ENCODE results near the gene DLX4.

The DLX4 gene

GRCh38 chr17:49987681-49988441 lies 18.9 kb downstream of the DLX4 start:
- peak; percentile 40 for DNase-seq (ENCODE audit: low read depth)

- no peak for DNase-seq (ENCODE audit: low read depth)
Observed at GRCh38 chr17:49989518-49989880, 20.5 kb downstream of the DLX4 start.

DNA sequence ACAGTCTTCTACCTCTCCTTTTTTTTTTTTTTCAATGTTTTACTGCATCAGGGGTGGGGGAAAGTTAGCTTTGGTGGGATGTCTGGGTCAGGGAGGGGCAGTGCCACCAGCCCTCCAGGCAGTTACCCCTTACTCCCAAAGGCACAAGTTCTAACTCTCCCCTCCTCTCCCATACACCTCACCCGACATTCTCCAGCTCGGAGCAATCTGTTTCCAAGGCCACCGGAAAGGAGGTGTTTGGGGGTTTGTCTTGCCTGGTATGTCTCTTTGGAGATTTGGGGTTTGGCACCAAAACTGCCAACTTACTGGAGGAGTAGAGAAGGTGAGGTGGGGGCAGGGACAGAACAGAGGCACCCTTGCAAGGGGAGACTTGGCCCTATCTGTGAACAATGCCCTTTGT lies 21.3 kb downstream of the DLX4 start:
- DNase-seq (ENCODE audit: low read depth), result no peak

- DNase-seq (ENCODE audit: low read depth), result no peak
Observed at GRCh38 chr17:49990921-49991320, 21.9 kb downstream of the DLX4 start.

GRCh38 chr17:49991409-49991808 lies 22.4 kb downstream of the DLX4 start:
- no peak for DNase-seq (ENCODE audit: low read depth)

GRCh38 chr17:49992191-49992932 lies 23.4 kb downstream of the DLX4 start:
- DNase-seq (ENCODE audit: low read depth), result no peak

GRCh38 chr17:49992933-49993422 lies 24.0 kb downstream of the DLX4 start:
- no peak for DNase-seq (ENCODE audit: low read depth)

- DNase-seq (ENCODE audit: low read depth), result no peak
Observed at GRCh38 chr17:49993423-49994060, 24.6 kb downstream of the DLX4 start.

DNA sequence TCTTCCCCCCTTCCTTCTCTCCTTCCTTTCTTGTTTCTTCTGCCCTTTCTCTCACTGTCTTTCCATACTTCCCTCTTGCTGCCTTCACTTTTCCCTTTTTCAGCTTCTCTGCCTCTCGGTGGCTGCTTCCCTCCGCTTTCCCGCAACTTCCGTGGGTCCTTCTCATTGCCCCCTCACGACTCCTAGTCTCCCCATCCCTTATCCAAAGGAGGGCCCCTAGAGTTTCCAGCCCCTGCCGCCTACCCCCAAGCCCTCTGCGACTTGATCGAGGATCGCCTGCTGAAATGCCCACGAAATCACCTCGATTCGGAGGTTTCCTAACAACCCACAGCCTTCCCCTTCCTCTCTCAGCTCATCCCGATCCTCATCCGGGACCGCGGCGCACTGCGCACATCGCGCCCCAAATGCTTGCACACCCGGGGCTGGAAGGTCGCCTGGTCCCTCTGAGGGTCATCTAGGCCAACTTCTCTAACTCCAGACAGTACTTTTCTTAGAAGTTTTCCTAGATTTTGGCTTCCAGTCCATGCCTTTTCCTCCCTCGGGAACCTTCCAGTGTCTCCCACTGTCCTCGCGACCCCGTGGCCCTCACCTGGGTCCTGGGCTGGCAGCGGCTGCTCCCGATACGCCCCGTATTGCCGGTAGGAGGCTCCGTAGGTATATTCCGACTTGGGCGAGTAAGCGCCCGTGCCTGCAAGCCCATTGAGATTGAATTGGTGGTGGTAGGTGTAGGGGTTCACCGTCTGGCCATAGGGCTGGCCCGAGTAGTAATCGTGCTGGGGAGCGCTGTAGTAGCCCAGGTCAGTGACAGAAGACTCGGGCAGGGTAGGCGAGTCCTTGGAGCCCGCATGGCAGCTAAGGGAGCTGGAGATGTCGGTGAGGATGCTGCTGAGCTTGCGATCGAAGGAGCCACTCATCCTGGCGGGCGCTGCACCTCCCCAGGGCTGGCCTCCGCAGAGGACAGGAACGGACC lies 25.4 kb downstream of the DLX4 start:
- DNase-seq (ENCODE audit: low read depth), result no peak

- DNase-seq (ENCODE audit: low read depth), result peak; percentile 75
Observed at GRCh38 chr17:49995055-49995738, 26.2 kb downstream of the DLX4 start, which contains the start of gene DLX3. TSS of gene DLX3 (minus strand) at chr17:49995224. CDS start at chr17:49994998, 226 bp downstream.

DNA sequence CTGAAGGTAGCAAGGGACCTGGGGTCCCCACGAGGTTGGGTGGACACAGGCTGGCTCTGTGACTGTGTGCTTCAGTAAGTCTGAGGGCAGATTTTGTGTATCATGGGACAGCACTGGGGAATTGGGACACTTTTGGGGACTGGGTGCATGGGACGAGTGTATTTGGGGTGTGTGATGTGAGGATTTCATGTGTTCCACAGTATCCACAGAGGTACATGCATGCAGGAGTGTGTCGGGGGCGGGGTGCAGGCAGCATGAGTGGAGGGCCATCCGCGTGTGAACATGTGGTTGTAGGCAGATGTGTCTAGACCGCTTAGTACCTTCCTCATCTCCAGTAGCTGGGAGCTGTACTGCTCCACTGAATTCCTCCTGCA lies 27.1 kb downstream of the DLX4 start:
- DNase-seq (ENCODE audit: low read depth), result no peak

- DNase-seq (ENCODE audit: low read depth), result no peak
Observed at GRCh38 chr17:49996495-49997300, 27.7 kb downstream of the DLX4 start.

DNA sequence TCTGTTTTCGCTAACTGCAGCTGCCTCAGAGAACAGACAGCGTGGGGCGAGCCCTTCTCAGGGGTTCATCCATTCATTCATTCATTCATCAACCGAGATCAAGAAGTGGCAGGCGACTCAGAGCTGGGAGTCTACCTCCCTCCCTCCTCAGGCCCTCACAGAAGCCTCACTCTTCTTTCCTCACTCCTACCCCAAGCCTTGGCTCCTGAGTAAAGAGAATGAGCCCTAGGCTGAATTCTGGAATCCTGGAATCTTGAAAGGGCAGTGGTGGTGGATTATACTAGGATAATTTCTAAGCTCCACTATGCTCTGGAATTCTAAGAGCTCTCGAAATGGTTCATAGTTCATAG lies 28.3 kb downstream of the DLX4 start:
- DNase-seq (ENCODE audit: low read depth), result no peak

DNA sequence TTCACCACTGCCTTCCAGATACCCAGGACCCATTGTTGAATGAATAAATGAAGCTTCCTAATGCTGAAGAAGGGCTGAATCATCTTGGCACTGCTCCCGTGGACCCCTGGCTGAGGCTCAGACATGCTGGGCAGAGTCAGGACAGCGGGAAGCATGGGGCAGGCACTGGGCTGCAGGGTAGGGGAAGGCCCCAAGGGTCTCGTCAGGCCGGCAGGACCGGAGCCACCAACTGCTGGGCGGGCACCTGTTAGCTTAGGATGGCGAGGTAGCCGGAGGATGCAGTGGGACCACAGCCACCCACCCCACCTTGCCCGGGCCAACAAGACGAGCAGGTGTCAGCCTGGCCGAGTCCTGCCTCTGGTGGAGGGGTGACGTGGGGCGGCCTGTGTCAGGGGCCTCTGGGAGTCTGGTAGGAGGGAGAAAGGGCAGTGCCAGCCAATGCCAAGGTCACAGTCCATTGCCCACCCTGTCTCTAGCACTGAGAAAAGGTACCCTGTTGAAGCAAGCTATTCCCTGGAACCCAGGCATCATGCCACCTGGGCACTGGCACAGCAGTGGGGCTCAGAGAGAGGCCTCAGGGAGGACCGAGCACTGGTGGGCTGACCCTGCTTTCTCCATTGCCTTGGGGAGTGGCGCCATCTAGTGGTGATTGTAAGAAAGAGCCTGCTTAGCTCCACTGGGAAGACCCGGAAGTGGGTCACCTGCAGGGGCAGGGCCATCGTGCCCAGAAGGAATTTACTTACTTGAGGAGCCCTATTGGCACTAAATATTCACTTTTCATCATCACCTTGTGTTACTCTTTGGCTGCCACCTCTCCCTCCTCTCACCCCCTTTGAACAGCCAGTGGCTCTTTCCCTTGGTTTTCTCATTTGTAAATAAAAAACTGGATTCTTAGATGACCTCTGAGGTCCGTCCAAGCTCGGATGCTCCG lies 29.0 kb downstream of the DLX4 start:
- DNase-seq (ENCODE audit: low read depth), result peak; percentile 72

DNA sequence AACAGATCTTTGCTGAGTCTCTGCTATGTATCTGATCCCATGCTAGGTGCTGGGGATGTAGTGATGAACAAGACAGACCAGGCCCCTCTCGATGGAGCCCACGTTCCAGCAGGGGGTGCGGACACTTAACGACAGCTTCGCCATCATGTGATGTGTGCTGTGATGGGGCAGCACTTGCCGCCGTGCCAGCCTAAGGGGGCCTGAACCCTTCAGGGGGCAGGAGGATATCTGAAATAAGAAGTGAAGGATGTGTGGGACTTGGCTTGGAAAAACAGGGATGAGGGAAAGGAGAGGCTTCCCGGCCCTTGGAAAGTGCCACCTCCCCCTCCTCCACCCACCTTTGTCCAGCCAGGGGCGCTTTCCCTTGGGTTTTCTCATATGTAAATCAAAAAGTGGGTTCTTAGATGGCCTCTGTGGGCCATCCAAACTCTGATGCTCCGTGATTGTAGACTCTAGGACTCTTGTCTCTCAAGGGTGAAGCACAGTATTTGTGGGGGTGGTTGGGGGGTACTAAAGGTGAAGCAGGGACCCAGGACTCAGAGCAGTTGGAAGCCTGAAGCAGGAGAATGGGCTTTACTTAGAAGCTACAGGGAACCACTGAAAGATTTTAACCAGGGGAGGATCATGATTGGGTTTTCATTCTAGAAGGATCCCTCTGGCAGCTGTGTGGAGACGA lies 30.0 kb downstream of the DLX4 start:
- DNase-seq (ENCODE audit: low read depth), result no peak

GRCh38 chr17:50003911-50004310 lies 34.9 kb downstream of the DLX4 start:
- no peak for DNase-seq (ENCODE audit: low read depth)

GRCh38 chr17:50009282-50009681 lies 40.3 kb downstream of the DLX4 start:
- no peak for DNase-seq (ENCODE audit: low read depth)

DNA sequence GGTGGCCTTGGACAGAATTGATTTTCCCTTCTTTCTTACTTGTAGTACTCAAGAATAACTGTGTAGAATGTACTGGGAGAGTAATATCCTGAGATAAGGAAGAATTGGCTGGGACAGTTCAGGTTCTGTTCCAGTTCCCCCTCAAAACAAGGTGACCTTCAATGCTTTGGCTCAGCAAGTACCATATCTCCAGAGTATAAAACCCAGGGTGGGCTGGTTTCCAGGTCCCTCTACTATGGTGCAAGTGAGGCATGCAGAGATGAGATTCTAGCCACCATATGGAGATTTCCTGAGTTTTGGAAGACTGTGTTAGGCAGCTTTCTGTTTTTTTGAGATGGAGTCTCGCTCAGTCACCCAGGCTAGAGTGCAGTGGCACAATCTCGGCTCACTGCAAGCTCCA lies 44.1 kb downstream of the DLX4 start:
- DNase-seq (ENCODE audit: low read depth), result no peak
